HL-60 (cell line): ENCODE data around the gene MYRIP.

Experiments used
- DNase-seq, 2 experiments: peaks; one replicate each; pipeline ENCODE4 v3.0.0-alpha.2; 2010 to 2020; ENCODE audit warnings: low read depth in 1 of 2, low spot score in 1 of 2
- H3K27ac ChIP-seq: fragments of 250-450 bp; sonication (Bioruptor Pico); replicated peaks from 2 replicates; pipeline ENCODE4 v1.5.1; 2020; ENCODE audit warnings: mild to moderate bottlenecking, moderate library complexity
- H3K27me3 ChIP-seq: fragments of 250-450 bp; sonication (Bioruptor Pico); 2 replicates; pipeline ENCODE4 v1.5.1; 2021; ENCODE audit warnings: mild to moderate bottlenecking, moderate library complexity; ENCODE audit not compliant: insufficient read depth, poor library complexity, severe bottlenecking
- H3K4me3 ChIP-seq: replicated peaks from 2 replicates; pipeline ENCODE4 v1.5.1; 2011; ENCODE audit warnings: mild to moderate bottlenecking, control low read depth, low read length; ENCODE audit not compliant: insufficient read depth
- GABPA ChIP-seq: IDR thresholded peaks from 2 replicates; pipeline ENCODE4 v1.6.1; 2012; ENCODE audit warnings: low read depth
- POLR2AphosphoS5 ChIP-seq: IDR thresholded peaks from 2 replicates; pipeline ENCODE4 v1.6.1; 2012; ENCODE audit warnings: low read depth
- SPI1 ChIP-seq: IDR thresholded peaks from 2 replicates; pipeline ENCODE4 v1.6.1; 2012; ENCODE audit warnings: low read depth, mild to moderate bottlenecking, borderline replicate concordance
- TF ChIP-seq, protein P1 (sequence below): IDR thresholded peaks from 2 replicates; pipeline ENCODE4 v1.6.1; 2012; ENCODE audit warnings: low read depth; ENCODE audit not compliant: insufficient replicate concordance
- TF ChIP-seq, protein P2 (sequence below): IDR thresholded peaks from one replicate; pipeline ENCODE4 v1.5.1; 2011; ENCODE audit warnings: low read length, control low read depth, inconsistent platforms; ENCODE audit not compliant: insufficient read depth

MYRIP gene

DNA sequence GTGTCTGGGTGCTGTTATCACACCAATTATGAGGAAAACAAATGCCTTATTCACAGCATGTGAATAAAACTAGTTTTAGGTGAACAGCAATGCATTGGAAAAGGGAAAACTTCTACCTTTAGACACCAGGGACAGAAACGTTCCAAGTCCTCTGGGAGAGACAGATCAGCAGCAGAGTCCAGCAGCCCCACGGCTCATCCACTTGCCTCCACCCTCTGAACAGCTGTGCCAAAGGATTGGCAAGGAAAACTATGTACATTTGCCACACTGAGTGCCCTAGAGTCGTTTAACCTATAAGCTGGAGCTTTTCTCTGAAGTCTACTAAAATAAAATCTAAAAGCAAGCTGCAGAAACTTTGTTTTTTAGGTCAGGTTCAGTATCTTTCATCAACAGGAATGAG lies 392.4 kb downstream of the MYRIP start:
- H3K4me3 ChIP-seq = no peak overlapping the region
- TF ChIP-seq, protein P1, sequence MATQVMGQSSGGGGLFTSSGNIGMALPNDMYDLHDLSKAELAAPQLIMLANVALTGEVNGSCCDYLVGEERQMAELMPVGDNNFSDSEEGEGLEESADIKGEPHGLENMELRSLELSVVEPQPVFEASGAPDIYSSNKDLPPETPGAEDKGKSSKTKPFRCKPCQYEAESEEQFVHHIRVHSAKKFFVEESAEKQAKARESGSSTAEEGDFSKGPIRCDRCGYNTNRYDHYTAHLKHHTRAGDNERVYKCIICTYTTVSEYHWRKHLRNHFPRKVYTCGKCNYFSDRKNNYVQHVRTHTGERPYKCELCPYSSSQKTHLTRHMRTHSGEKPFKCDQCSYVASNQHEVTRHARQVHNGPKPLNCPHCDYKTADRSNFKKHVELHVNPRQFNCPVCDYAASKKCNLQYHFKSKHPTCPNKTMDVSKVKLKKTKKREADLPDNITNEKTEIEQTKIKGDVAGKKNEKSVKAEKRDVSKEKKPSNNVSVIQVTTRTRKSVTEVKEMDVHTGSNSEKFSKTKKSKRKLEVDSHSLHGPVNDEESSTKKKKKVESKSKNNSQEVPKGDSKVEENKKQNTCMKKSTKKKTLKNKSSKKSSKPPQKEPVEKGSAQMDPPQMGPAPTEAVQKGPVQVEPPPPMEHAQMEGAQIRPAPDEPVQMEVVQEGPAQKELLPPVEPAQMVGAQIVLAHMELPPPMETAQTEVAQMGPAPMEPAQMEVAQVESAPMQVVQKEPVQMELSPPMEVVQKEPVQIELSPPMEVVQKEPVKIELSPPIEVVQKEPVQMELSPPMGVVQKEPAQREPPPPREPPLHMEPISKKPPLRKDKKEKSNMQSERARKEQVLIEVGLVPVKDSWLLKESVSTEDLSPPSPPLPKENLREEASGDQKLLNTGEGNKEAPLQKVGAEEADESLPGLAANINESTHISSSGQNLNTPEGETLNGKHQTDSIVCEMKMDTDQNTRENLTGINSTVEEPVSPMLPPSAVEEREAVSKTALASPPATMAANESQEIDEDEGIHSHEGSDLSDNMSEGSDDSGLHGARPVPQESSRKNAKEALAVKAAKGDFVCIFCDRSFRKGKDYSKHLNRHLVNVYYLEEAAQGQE = no peak
- TF ChIP-seq, protein P2, sequence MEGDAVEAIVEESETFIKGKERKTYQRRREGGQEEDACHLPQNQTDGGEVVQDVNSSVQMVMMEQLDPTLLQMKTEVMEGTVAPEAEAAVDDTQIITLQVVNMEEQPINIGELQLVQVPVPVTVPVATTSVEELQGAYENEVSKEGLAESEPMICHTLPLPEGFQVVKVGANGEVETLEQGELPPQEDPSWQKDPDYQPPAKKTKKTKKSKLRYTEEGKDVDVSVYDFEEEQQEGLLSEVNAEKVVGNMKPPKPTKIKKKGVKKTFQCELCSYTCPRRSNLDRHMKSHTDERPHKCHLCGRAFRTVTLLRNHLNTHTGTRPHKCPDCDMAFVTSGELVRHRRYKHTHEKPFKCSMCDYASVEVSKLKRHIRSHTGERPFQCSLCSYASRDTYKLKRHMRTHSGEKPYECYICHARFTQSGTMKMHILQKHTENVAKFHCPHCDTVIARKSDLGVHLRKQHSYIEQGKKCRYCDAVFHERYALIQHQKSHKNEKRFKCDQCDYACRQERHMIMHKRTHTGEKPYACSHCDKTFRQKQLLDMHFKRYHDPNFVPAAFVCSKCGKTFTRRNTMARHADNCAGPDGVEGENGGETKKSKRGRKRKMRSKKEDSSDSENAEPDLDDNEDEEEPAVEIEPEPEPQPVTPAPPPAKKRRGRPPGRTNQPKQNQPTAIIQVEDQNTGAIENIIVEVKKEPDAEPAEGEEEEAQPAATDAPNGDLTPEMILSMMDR = no peak
- TF ChIP-seq SPI1 = no peak
- TF ChIP-seq POLR2AphosphoS5 = no peak
- TF ChIP-seq GABPA = no peak
- H3K27me3 ChIP-seq = peaks cover 4% of the 10 kb centered on the region
- no peak overlapping the region for H3K27ac ChIP-seq
- DNase-seq = no peak

DNA sequence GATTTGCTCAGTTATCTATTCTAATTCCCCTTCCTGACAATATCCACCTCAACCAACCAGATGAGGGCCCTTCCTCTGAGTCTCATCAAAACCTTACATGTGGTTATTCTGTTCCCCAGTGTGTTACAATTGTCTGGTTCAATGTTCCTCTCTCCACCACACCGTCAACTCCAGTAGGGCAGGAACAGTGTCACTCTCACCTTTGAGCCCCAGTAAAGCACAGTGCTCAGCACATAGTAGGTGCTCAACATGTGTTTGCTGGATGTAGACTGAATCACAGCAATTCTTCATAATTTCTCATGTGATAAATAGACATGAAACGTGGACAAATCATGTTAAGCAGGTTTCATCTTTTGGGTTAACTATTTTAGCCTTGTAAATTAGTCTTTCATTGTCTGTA lies 397.1 kb downstream of the MYRIP start:
- no peak overlapping the region for H3K27ac ChIP-seq
- H3K4me3 ChIP-seq = no peak overlapping the region
- TF ChIP-seq, protein P2 = no peak
- no peak for TF ChIP-seq SPI1
- no peak for DNase-seq
- H3K27me3 ChIP-seq = no peaks in the 10 kb centered on the region

DNA sequence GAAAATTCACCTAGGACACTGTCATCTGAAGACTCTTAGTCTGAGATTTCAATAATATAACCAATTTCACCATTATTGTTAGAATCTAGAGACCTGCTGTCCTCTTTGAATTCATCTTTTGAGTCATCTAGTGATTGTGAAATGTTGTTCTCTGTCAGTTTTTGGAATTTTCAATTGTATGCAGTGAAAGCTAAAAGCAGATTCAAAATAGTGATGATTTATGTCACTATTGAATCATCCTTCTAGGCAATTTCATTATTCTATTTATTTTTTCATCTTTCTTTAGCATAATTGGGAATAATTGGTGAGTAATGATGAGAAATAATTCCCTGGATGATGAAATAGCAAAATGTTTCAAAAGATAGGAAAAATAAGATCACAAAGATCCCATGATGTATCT lies 398.4 kb downstream of the MYRIP start:
- H3K27ac ChIP-seq = no peak overlapping the region
- DNase-seq = no peak
- no peaks in the 10 kb centered on the region for H3K27me3 ChIP-seq
- TF ChIP-seq, protein P2 = no peak
- TF ChIP-seq, protein P1 = no peak
- TF ChIP-seq GABPA (no peak), SPI1 (no peak), POLR2AphosphoS5 (no peak)
- no peak overlapping the region for H3K4me3 ChIP-seq

DNA sequence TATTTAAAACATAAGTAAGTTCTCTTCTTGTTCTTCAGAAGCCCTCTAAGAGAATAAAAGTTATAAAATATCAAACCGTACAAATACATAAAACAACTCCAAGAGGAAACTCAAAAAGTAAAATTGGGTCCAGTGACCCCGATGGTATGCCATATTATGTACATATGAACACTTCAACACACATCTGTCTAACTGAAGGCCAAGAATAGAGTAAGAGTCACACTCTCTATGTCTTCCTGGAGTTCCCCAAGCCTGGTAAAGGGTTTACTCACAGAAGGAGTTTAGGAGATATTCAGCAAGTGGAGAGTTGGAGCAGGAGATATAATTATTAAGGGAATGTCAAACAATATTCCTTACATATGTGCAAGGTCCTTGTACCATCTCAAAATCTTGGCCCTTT lies 398.8 kb downstream of the MYRIP start:
- Histone ChIP-seq H3K27ac (no peak overlapping the region), H3K27me3 (no peaks in the 10 kb centered on the region), H3K4me3 (no peak overlapping the region)
- DNase-seq = no peak
- TF ChIP-seq POLR2AphosphoS5 (no peak), SPI1 (no peak)
- TF ChIP-seq, protein P1 = no peak
